Kidney (tissue), 14 donors: ENCODE data around the gene SHISA7. TPM values are rescaled to one million over a fixed set of nuclear protein-coding genes. Genes with fewer than 3 reads are reported as not detected.

ENCODE experiments used
- DNase-seq, 5 donors: peaks; one replicate each; pipeline ENCODE4 v3.0.0-alpha.2; 2013 to 2020
- FAIRE-seq: peaks from 2 replicates; lab custom pipeline; 2012; peaks lifted over from hg19 to GRCh38; lab: Jason Lieb, UNC
- H3K27ac ChIP-seq, 2 donors: one replicate each; pipeline ENCODE4 v1.7.0; 2013; ENCODE audit warnings: low read depth in 2 of 2, low read length in 2 of 2, inconsistent platforms in 1 of 2
- H3K27me3 ChIP-seq: one replicate; pipeline ENCODE4 v1.7.1; 2013; ENCODE audit warnings: low read length, inconsistent platforms; ENCODE audit not compliant: control insufficient read depth, insufficient read depth
- H3K36me3 ChIP-seq, 3 donors: one replicate each; pipeline versions ENCODE4 v1.7.0 to v1.7.1; 2013; ENCODE audit warnings: low read length in 3 of 3, control low read depth in 1 of 3, inconsistent platforms in 1 of 3; ENCODE audit not compliant: insufficient read depth in 3 of 3, control insufficient read depth in 2 of 3
- H3K4me1 ChIP-seq, 3 donors: one replicate each; pipeline versions ENCODE4 v1.7.0 to v1.7.1; 2013; ENCODE audit warnings: low read length in 3 of 3, inconsistent platforms in 1 of 3, low read depth in 1 of 3; ENCODE audit not compliant: control insufficient read depth in 2 of 3, insufficient read depth in 2 of 3
- H3K4me3 ChIP-seq, 3 donors: one replicate each; pipeline versions ENCODE4 v1.7.0 to v1.8.1; 2013; ENCODE audit warnings: low read length in 3 of 3, control low read depth in 1 of 3, inconsistent platforms in 1 of 3
- H3K9ac ChIP-seq, 3 donors: one replicate each; pipeline versions ENCODE4 v1.7.0 to v1.7.1; 2013; ENCODE audit warnings: low read length in 3 of 3, control low read depth in 1 of 3, inconsistent platforms in 1 of 3
- H3K9me3 ChIP-seq, 3 donors: one replicate each; pipeline versions ENCODE4 v1.7.0 to v1.7.1; 2013; ENCODE audit warnings: low read length in 3 of 3, control low read depth in 1 of 3, inconsistent platforms in 1 of 3; ENCODE audit not compliant: control insufficient read depth in 2 of 3, insufficient read depth in 1 of 3
- CTCF ChIP-seq: IDR thresholded peaks from 3 replicates; pipeline ENCODE4 v1.5.1; 2012; ENCODE audit warnings: mild to moderate bottlenecking, moderate library complexity, borderline replicate concordance; ENCODE audit not compliant: insufficient read depth; ENCODE audit errors: extremely low read depth
- intact Hi-C: fragments of 100-400 bp; cut with DNase I; formaldehyde crosslinking; loops from one replicate; pipeline ENCODE4 v1.11.1; 2022
- polyA plus RNA-seq: library from polyadenylated mRNA; stranded (reverse); fragments of 350-450 nt; fragmentation: Illumina TruSeq; extraction: RNeasy Lipid Tissue Mini Kit (QIAGEN cat#74804); gene quantifications from one replicate; pipeline ENCODE4 v1.2.3, GENCODE V29; 2014; ENCODE audit warnings: low read depth, low replicate concordance; ENCODE audit not compliant: insufficient read depth
- total RNA-seq: library from RNA; stranded (reverse); fragmentation: NEBNext Ultra II Directional; extraction: Animal tissue kit (Norgen Biotek cat#: 25700); gene quantifications from one replicate; pipeline ENCODE4 v1.2.1, GENCODE V29; 2021
- donor health status: control.
- donor health status: control.
- donor health status: control.
- donor health status: control.
- donor health status: control.
- donor health status: DM: yes; HTN: yes; CAD: no.
- donor health status: Normal renal cell carcinoma (clear cell type).

The SHISA7 gene
- total and polyA plus RNA-seq, 2 donors from 2014 or later = not detected

- DNase-seq = peak; percentile 74 to 89 (median 77)
- no peak overlapping the region for H3K9ac ChIP-seq
- no peaks in the 10 kb centered on the region for H3K27me3 ChIP-seq
- no peaks in the 10 kb centered on the region for H3K9me3 ChIP-seq
- peak overlapping the region; percentile 9 to 45 for H3K27ac ChIP-seq
- no peak for FAIRE-seq
- H3K4me3 ChIP-seq = no peak overlapping the region
- no peak for TF ChIP-seq CTCF
- H3K36me3 ChIP-seq = no peaks in the 10 kb centered on the region
- intact Hi-C loops = no loop called here
- peaks cover 2 to 29% (median 28%) of the 10 kb centered on the region in 3 donors for H3K4me1 ChIP-seq
These were observed 31.5 kb upstream of the SHISA7 start for GRCh38 chr19:55474269-55475265.

- no peak for TF ChIP-seq CTCF
- no peak for FAIRE-seq
- peak in 1 of 5 donors; percentile 64 for DNase-seq
These were observed 30.3 kb upstream of the SHISA7 start for GRCh38 chr19:55473225-55474012.

GRCh38 chr19:55472463-55472862 is 29.4 kb upstream of the SHISA7 start:
- Histone ChIP-seq H3K27ac (no peak overlapping the region), H3K27me3 (no peaks in the 10 kb centered on the region), H3K4me1 (peaks cover 2 to 22% (median 13%) of the 10 kb centered on the region in 3 donors), H3K36me3 (no peaks in the 10 kb centered on the region), H3K9ac (no peak overlapping the region), H3K4me3 (no peak overlapping the region), H3K9me3 (no peaks in the 10 kb centered on the region)
- no peak for TF ChIP-seq CTCF
- peak in 1 of 5 donors; percentile 43 for DNase-seq
- intact Hi-C loops = no loop called here
- no peak for FAIRE-seq

More at GRCh38 chr19:55473225-55474012, 30.3 kb upstream of the SHISA7 start:
- no peak overlapping the region for H3K4me3 ChIP-seq
- no peaks in the 10 kb centered on the region for H3K9me3 ChIP-seq
- intact Hi-C loops = no loop called here
- no peak overlapping the region for H3K27ac ChIP-seq
- H3K27me3 ChIP-seq = no peaks in the 10 kb centered on the region
- H3K4me1 ChIP-seq = peaks cover 2 to 25% (median 22%) of the 10 kb centered on the region in 3 donors
- no peaks in the 10 kb centered on the region for H3K36me3 ChIP-seq
- H3K9ac ChIP-seq = peak overlapping the region in 1 of 3 donors; percentile 41
